OCI-LY1 (cell line): ENCODE data around the gene ATP12A.

Source experiments
- CTCF ChIP-seq: fragments of 200-600 bp; sonication (generic), shearing (Covaris generic); IDR thresholded peaks from 2 replicates; pipeline ENCODE4 v1.5.1; 2017; ENCODE audit warnings: mild to moderate bottlenecking, antibody characterized with exemption, low read length, moderate library complexity, mixed read lengths
- EZH2 ChIP-seq: fragments of 200-600 bp; sonication (generic), shearing (Covaris generic); IDR thresholded peaks from 2 replicates; pipeline ENCODE4 v1.8.0; 2017; ENCODE audit warnings: borderline replicate concordance, mixed run types, mild to moderate bottlenecking, antibody characterized with exemption, low read length, moderate library complexity, mixed read lengths

GRCh38 chr13:24737042-24737441 lies 56.8 kb downstream of the ATP12A start:
- TF ChIP-seq EZH2 (no peak), CTCF (no peak)
